Neuron (in vitro differentiated cells): ENCODE measurements around the gene CYP39A1.

Source experiments
- H2AFZ ChIP-seq: one replicate; pipeline ENCODE4 v1.6.1; 2013; ENCODE audit warnings: low read depth, mild to moderate bottlenecking, inconsistent platforms, low read length, moderate library complexity
- H3K27me3 ChIP-seq: one replicate; pipeline ENCODE4 v1.6.1; 2013; ENCODE audit warnings: low read length; ENCODE audit not compliant: insufficient read depth
- H3K36me3 ChIP-seq: one replicate; pipeline ENCODE4 v1.6.1; 2013; ENCODE audit warnings: low read length; ENCODE audit not compliant: insufficient read depth
- H3K4me1 ChIP-seq: one replicate; pipeline ENCODE4 v1.6.1; 2013; ENCODE audit warnings: low read length; ENCODE audit not compliant: insufficient read depth
- H3K4me3 ChIP-seq: 2 replicates; pipeline ENCODE4 v1.5.1; 2013; ENCODE audit warnings: mild to moderate bottlenecking, low read length, moderate library complexity
- H3K9me3 ChIP-seq: one replicate; pipeline ENCODE4 v1.6.1; 2013; ENCODE audit warnings: low read length

CYP39A1 gene

GRCh38 chr6:46563924-46564323 lies 88.7 kb downstream of the CYP39A1 start:
- H3K4me3 ChIP-seq = no peak overlapping the region
- no peaks in the 10 kb centered on the region for H3K36me3 ChIP-seq
- no peaks in the 10 kb centered on the region for H3K27me3 ChIP-seq
- no peaks in the 10 kb centered on the region for H3K4me1 ChIP-seq
- H3K9me3 ChIP-seq = no peaks in the 10 kb centered on the region
- no peak overlapping the region for H2AFZ ChIP-seq

- no peak overlapping the region for H2AFZ ChIP-seq
- H3K4me3 ChIP-seq = no peak overlapping the region
- H3K4me1 ChIP-seq = no peaks in the 10 kb centered on the region
- H3K9me3 ChIP-seq = no peaks in the 10 kb centered on the region
- no peaks in the 10 kb centered on the region for H3K36me3 ChIP-seq
- no peaks in the 10 kb centered on the region for H3K27me3 ChIP-seq
These were observed 96.6 kb downstream of the CYP39A1 start for GRCh38 chr6:46556053-46556452.

- no peaks in the 10 kb centered on the region for H3K4me1 ChIP-seq
- H3K27me3 ChIP-seq = no peaks in the 10 kb centered on the region
- no peak overlapping the region for H3K4me3 ChIP-seq
- no peaks in the 10 kb centered on the region for H3K9me3 ChIP-seq
- no peak overlapping the region for H2AFZ ChIP-seq
- no peaks in the 10 kb centered on the region for H3K36me3 ChIP-seq
These were observed 97.5 kb downstream of the CYP39A1 start for GRCh38 chr6:46555129-46555528.

- no peak overlapping the region for H2AFZ ChIP-seq
- H3K27me3 ChIP-seq = no peaks in the 10 kb centered on the region
- H3K4me1 ChIP-seq = no peaks in the 10 kb centered on the region
- no peak overlapping the region for H3K4me3 ChIP-seq
- H3K9me3 ChIP-seq = no peaks in the 10 kb centered on the region
- no peaks in the 10 kb centered on the region for H3K36me3 ChIP-seq
These were observed 103.5 kb downstream of the CYP39A1 start for GRCh38 chr6:46549155-46549554.

- no peak overlapping the region for H2AFZ ChIP-seq
- H3K4me3 ChIP-seq = no peak overlapping the region
- no peaks in the 10 kb centered on the region for H3K27me3 ChIP-seq
- no peaks in the 10 kb centered on the region for H3K9me3 ChIP-seq
- no peaks in the 10 kb centered on the region for H3K36me3 ChIP-seq
- no peaks in the 10 kb centered on the region for H3K4me1 ChIP-seq
These were observed 111.1 kb downstream of the CYP39A1 start for GRCh38 chr6:46541556-46541955.

- Histone ChIP-seq H2AFZ (no peak overlapping the region), H3K4me3 (no peak overlapping the region), H3K27me3 (no peaks in the 10 kb centered on the region), H3K9me3 (no peaks in the 10 kb centered on the region), H3K36me3 (no peaks in the 10 kb centered on the region), H3K4me1 (no peaks in the 10 kb centered on the region)
These were observed 112.8 kb downstream of the CYP39A1 start for GRCh38 chr6:46539866-46540265.

- no peaks in the 10 kb centered on the region for H3K4me1 ChIP-seq
- H3K27me3 ChIP-seq = no peaks in the 10 kb centered on the region
- no peak overlapping the region for H2AFZ ChIP-seq
- H3K9me3 ChIP-seq = no peaks in the 10 kb centered on the region
- H3K36me3 ChIP-seq = no peaks in the 10 kb centered on the region
- H3K4me3 ChIP-seq = no peak overlapping the region
These were observed 113.7 kb downstream of the CYP39A1 start for GRCh38 chr6:46538800-46539480.

- Histone ChIP-seq H3K36me3 (no peaks in the 10 kb centered on the region), H3K9me3 (no peaks in the 10 kb centered on the region), H3K4me1 (no peaks in the 10 kb centered on the region), H2AFZ (no peak overlapping the region), H3K27me3 (no peaks in the 10 kb centered on the region), H3K4me3 (no peak overlapping the region)
These were observed 121.7 kb downstream of the CYP39A1 start for GRCh38 chr6:46530896-46531295.

GRCh38 chr6:46528961-46529750 lies 123.5 kb downstream of the CYP39A1 start:
- H3K4me1 ChIP-seq = no peaks in the 10 kb centered on the region
- H3K36me3 ChIP-seq = no peaks in the 10 kb centered on the region
- no peaks in the 10 kb centered on the region for H3K9me3 ChIP-seq
- H3K4me3 ChIP-seq = no peak overlapping the region
- H2AFZ ChIP-seq = no peak overlapping the region
- no peaks in the 10 kb centered on the region for H3K27me3 ChIP-seq

- H3K4me1 ChIP-seq = no peaks in the 10 kb centered on the region
- H3K36me3 ChIP-seq = no peaks in the 10 kb centered on the region
- no peak overlapping the region for H3K4me3 ChIP-seq
- no peaks in the 10 kb centered on the region for H3K27me3 ChIP-seq
- H3K9me3 ChIP-seq = no peaks in the 10 kb centered on the region
- no peak overlapping the region for H2AFZ ChIP-seq
These were observed 126.0 kb downstream of the CYP39A1 start for GRCh38 chr6:46526607-46527006.

- no peaks in the 10 kb centered on the region for H3K27me3 ChIP-seq
- no peak overlapping the region for H3K4me3 ChIP-seq
- no peaks in the 10 kb centered on the region for H3K4me1 ChIP-seq
- H2AFZ ChIP-seq = no peak overlapping the region
- H3K9me3 ChIP-seq = no peaks in the 10 kb centered on the region
- no peaks in the 10 kb centered on the region for H3K36me3 ChIP-seq
These were observed 127.0 kb downstream of the CYP39A1 start for GRCh38 chr6:46525583-46525982.

GRCh38 chr6:46521464-46521971 lies 131.1 kb downstream of the CYP39A1 start:
- no peaks in the 10 kb centered on the region for H3K9me3 ChIP-seq
- no peak overlapping the region for H3K4me3 ChIP-seq
- no peaks in the 10 kb centered on the region for H3K27me3 ChIP-seq
- no peak overlapping the region for H2AFZ ChIP-seq
- no peaks in the 10 kb centered on the region for H3K4me1 ChIP-seq
- H3K36me3 ChIP-seq = no peaks in the 10 kb centered on the region

- H3K36me3 ChIP-seq = no peaks in the 10 kb centered on the region
- no peak overlapping the region for H3K4me3 ChIP-seq
- no peak overlapping the region for H2AFZ ChIP-seq
- no peaks in the 10 kb centered on the region for H3K27me3 ChIP-seq
- H3K9me3 ChIP-seq = no peaks in the 10 kb centered on the region
- H3K4me1 ChIP-seq = no peaks in the 10 kb centered on the region
These were observed 135.4 kb downstream of the CYP39A1 start for GRCh38 chr6:46517202-46517601.
